SH-SY5Y (cell line): ENCODE measurements around the gene XRCC6.

Experiments
- GATA2 ChIP-seq: IDR thresholded peaks from 2 replicates; pipeline ENCODE4 v1.6.1; 2011; ENCODE audit warnings: mild to moderate bottlenecking, low read depth, low read length
- GATA3 ChIP-seq: IDR thresholded peaks from 2 replicates; pipeline ENCODE4 v1.6.1; 2011; ENCODE audit warnings: low read depth, mild to moderate bottlenecking, low read length, moderate library complexity

DNA sequence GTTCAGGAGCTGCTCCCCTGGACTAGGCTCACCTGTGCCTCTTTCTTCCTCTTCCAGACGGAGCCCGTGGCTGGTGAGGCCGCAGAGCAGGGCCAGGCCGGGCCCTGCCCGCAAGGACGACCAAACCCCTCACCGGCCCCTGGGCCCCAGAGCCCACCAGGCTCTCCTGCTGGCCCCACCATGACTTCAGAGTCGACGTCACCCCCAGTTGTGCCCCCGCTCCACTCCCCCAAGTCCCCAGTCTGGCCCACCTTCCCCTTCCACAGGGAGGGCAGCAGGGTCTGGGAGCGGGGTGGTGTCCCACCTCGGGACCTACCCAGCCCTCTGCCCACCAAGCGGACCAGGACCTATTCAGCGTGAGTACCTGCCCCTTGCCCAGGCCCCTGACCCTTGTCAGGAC is 49.3 kb upstream of the XRCC6 start:
- no peak for TF ChIP-seq GATA2
- TF ChIP-seq GATA3, result no peak
